ENCODE measurements around the gene UBE2I. TPM values are rescaled to one million over a fixed set of nuclear protein-coding genes. Genes with fewer than 3 reads are reported as not detected.
"Not testable (repeated sequence)": the region's sequence is repeated elsewhere in the genome, so short reads cannot be mapped to it uniquely, and the experiment has no call there.

UBE2I gene
- total RNA-seq, 1 experiment from 2014 or later = 53.7 TPM

DNA sequence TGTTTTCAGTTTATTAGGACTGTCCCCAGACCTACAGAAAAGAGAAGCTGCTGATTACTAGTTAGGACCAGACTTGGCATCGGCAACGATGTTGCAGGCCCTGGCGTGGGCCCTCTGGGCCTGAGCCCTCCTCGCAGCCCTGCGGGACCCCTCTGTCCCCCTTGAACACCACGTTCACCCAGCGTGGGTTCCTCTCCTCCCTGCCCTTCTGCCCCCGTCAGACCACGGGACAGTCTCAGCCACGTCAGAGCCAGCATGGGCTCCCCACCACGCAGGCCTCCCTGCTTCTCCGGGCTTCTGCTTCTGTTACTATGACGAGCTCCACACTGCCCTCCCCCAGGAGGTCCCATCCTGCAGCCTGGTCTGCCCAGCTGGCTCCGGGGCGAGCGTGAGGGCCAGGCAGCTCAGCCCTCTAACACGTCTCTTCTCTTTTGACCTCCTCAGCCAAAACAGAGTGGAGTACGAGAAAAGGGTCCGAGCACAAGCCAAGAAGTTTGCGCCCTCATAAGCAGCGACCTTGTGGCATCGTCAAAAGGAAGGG is 14.9 kb downstream of the UBE2I start:
- no peak for DNase-seq
- no peaks in the 10 kb centered on the region for H3K79me2 ChIP-seq (ENCODE audit: low read length)
- H3K4me1 ChIP-seq (ENCODE audit: low read length) = no peaks in the 10 kb centered on the region
- H3K4me3 ChIP-seq (ENCODE audit: low read length) = no peak overlapping the region
- no peaks in the 10 kb centered on the region for H3K27me3 ChIP-seq (ENCODE audit: low read length)
- H3K9me2 ChIP-seq (replicated peaks; ENCODE audit: insufficient read depth, low read length) = no peaks in the 10 kb centered on the region
- 0 out of 2 replicates have a peak, but pooled peaks cover 5% of the 10 kb centered on the region for H3K36me3 ChIP-seq (ENCODE audit: insufficient read depth, low read length)
- no peak overlapping the region for H2AFZ ChIP-seq (ENCODE audit: low read length)
- no peaks in the 10 kb centered on the region for H4K20me1 ChIP-seq (ENCODE audit: insufficient read depth, low read depth, low read length)
- H3K4me2 ChIP-seq (ENCODE audit: low read depth, low read length, poor library complexity, severe bottlenecking) = no peak overlapping the region
- no peaks in the 10 kb centered on the region for H3K9me3 ChIP-seq (ENCODE audit: low read length)
- H3K9ac ChIP-seq (ENCODE audit: low read length) = no peak overlapping the region
- H3K27ac ChIP-seq (ENCODE audit: low read length) = no peak overlapping the region

DNA sequence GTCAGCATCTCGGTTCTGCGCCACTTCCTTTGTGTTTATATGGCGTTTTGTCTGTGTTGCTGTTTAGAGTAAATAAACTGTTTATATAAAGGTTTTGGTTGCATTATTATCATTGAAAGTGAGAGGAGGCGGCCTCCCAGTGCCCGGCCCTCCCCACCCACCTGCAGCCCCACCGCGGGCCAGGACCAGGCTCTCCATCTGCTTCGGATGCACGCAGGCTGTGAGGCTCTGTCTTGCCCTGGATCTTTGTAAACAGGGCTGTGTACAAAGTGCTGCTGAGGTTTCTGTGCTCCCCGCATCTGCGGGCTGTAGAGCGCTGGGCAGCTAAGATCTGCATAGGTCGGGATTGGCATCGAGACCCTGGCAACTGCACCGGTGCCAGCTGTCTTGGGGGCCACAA is 15.8 kb downstream of the UBE2I start:
- no peaks in the 10 kb centered on the region for H4K20me1 ChIP-seq (ENCODE audit: insufficient read depth, low read depth, low read length)
- H3K9me3 ChIP-seq (ENCODE audit: low read length) = peaks cover 4% of the 10 kb centered on the region
- H2AFZ ChIP-seq (ENCODE audit: low read length) = no peak overlapping the region
- no peak for DNase-seq
- H3K27me3 ChIP-seq (ENCODE audit: low read length) = no peaks in the 10 kb centered on the region
- no peak overlapping the region for H3K4me3 ChIP-seq (ENCODE audit: low read length)
- H3K4me2 ChIP-seq (ENCODE audit: low read depth, low read length, poor library complexity, severe bottlenecking) = no peak overlapping the region
- H3K4me1 ChIP-seq (ENCODE audit: low read length) = no peaks in the 10 kb centered on the region
- H3K9me2 ChIP-seq (replicated peaks; ENCODE audit: insufficient read depth, low read length) = no peaks in the 10 kb centered on the region
- H3K27ac ChIP-seq (ENCODE audit: low read length) = no peak overlapping the region
- H3K9ac ChIP-seq (ENCODE audit: low read length) = no peak overlapping the region
- H3K79me2 ChIP-seq (ENCODE audit: low read length) = no peaks in the 10 kb centered on the region
- 0 out of 2 replicates have a peak, but pooled peaks cover 3% of the 10 kb centered on the region for H3K36me3 ChIP-seq (ENCODE audit: insufficient read depth, low read length)

DNA sequence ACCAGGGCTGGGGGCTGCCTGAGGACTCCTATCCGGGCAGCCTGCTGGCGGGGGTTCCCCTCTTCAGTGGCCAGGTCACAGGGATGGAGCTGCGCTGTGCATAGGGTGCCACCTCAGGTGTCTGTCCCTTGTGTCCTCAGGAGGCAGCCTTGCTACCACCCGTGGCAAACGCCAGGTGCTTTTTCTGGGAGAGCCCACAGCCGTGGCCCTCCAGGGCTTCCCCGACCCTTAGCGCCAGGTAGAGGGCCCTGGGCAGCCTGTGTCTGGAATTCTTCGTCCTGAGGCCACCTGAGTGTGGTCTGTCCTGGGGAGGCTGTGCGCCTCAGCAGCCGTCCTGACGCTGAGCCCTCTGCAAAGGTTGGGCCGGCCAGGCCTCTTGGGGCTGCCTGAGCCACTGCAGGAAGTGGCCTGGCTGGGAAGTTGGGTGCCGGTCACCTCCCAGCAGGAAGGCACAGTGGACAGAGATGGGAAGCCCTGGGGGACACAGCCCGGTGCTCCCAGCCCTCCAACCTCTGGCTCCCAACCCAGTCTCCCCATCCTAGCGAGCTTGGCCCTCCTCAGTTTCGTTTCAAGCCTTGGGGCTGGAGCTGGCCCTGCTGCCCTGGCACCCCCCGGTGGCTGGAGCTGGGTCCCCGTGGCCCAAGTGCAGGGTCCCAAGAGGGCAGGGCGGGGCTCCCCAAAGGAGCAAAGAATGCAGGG is 16.4 kb downstream of the UBE2I start:
- H3K79me2 ChIP-seq (ENCODE audit: low read length) = no peaks in the 10 kb centered on the region
- DNase-seq = no peak
- H3K9me3 ChIP-seq (ENCODE audit: low read length) = peaks cover 6% of the 10 kb centered on the region
- H3K4me3 ChIP-seq (ENCODE audit: low read length) = no peak overlapping the region
- no peak overlapping the region for H3K4me2 ChIP-seq (ENCODE audit: low read depth, low read length, poor library complexity, severe bottlenecking)
- no peak overlapping the region for H2AFZ ChIP-seq (ENCODE audit: low read length)
- no peak overlapping the region for H3K27ac ChIP-seq (ENCODE audit: low read length)
- H3K9me2 ChIP-seq (replicated peaks; ENCODE audit: insufficient read depth, low read length) = no peaks in the 10 kb centered on the region
- no peaks in the 10 kb centered on the region for H3K27me3 ChIP-seq (ENCODE audit: low read length)
- no peak overlapping the region for H3K9ac ChIP-seq (ENCODE audit: low read length)
- no peaks in the 10 kb centered on the region for H3K36me3 ChIP-seq (ENCODE audit: insufficient read depth, low read length)
- H3K4me1 ChIP-seq (ENCODE audit: low read length) = no peaks in the 10 kb centered on the region
- no peaks in the 10 kb centered on the region for H4K20me1 ChIP-seq (ENCODE audit: insufficient read depth, low read depth, low read length)

DNA sequence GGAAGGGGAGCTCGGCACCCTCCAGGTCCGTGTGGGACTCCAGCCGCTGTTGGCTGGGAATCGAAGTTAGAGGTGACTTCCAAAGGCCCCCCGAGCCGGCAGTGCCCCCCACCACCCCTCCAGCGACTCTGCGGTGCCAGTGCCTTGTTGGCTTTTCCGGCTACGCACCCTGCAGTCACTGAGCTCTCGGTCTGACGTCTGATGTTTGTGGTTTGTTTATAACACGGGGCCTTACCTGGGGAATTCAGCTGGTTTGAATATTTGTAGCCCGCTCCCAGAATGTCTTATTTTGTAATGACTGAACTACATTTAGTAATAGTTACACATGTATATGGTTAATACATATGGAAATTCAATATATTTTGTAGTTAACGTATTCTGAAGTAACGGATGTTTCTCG is 17.0 kb downstream of the UBE2I start:
- Histone ChIP-seq H3K27ac (ENCODE audit: low read length) (no peak overlapping the region), H3K9me3 (ENCODE audit: low read length) (peaks cover 6% of the 10 kb centered on the region), H3K9me2 (replicated peaks; ENCODE audit: insufficient read depth, low read length) (no peaks in the 10 kb centered on the region), H3K36me3 (ENCODE audit: insufficient read depth, low read length) (no peaks in the 10 kb centered on the region), H2AFZ (ENCODE audit: low read length) (no peak overlapping the region), H4K20me1 (ENCODE audit: insufficient read depth, low read depth, low read length) (no peaks in the 10 kb centered on the region), H3K9ac (ENCODE audit: low read length) (no peak overlapping the region), H3K27me3 (ENCODE audit: low read length) (no peaks in the 10 kb centered on the region), H3K79me2 (ENCODE audit: low read length) (no peaks in the 10 kb centered on the region), H3K4me1 (ENCODE audit: low read length) (no peaks in the 10 kb centered on the region), H3K4me3 (ENCODE audit: low read length) (no peak overlapping the region), H3K4me2 (ENCODE audit: low read depth, low read length, poor library complexity, severe bottlenecking) (no peak overlapping the region)
- no peak for DNase-seq

DNA sequence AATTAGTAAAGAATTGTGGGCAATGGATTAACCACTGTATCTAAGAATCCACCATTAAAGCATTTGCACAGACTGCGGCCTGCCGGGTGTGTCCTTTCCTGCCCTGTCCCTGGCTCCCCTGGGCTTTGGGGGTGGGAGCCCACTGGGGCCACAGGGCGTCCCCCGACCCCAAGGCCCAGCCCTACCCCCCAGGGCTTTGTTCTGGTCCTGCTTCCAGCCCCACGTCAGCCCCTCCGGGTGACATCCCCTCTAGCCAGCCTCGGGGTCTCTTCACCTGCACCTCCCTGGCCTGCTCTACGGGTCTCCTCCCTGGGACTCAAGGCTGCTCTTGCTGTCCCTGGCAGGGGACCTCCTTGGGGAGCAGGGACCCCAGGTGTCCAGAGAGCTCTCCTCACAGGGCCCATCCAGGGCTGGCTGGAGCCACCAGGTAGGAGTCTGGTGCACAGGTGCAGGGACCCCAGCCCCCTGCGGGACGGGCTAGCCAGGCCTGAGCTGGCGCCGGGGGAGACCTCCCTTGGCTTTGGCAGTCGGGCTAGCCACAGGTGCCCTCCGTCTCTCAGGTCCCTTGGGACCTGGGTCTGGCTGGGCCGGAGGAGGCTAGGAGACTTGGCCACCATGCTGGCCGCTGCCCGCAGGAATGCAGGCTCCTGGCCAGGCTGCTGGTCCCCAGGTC is 17.6 kb downstream of the UBE2I start:
- no peaks in the 10 kb centered on the region for H3K27me3 ChIP-seq (ENCODE audit: low read length)
- no peak overlapping the region for H3K4me3 ChIP-seq (ENCODE audit: low read length)
- peaks cover 3% of the 10 kb centered on the region; the same call in 1 of the 2 replicates for H3K4me1 ChIP-seq (ENCODE audit: low read length)
- peaks cover 6% of the 10 kb centered on the region for H3K9me3 ChIP-seq (ENCODE audit: low read length)
- no peaks in the 10 kb centered on the region for H4K20me1 ChIP-seq (ENCODE audit: insufficient read depth, low read depth, low read length)
- no peaks in the 10 kb centered on the region for H3K9me2 ChIP-seq (replicated peaks; ENCODE audit: insufficient read depth, low read length)
- no peak overlapping the region for H2AFZ ChIP-seq (ENCODE audit: low read length)
- H3K9ac ChIP-seq (ENCODE audit: low read length) = no peak overlapping the region
- no peak for DNase-seq
- H3K27ac ChIP-seq (ENCODE audit: low read length) = no peak overlapping the region
- H3K36me3 ChIP-seq (ENCODE audit: insufficient read depth, low read length) = no peaks in the 10 kb centered on the region
- no peaks in the 10 kb centered on the region for H3K79me2 ChIP-seq (ENCODE audit: low read length)
- no peak overlapping the region for H3K4me2 ChIP-seq (ENCODE audit: low read depth, low read length, poor library complexity, severe bottlenecking)

DNA sequence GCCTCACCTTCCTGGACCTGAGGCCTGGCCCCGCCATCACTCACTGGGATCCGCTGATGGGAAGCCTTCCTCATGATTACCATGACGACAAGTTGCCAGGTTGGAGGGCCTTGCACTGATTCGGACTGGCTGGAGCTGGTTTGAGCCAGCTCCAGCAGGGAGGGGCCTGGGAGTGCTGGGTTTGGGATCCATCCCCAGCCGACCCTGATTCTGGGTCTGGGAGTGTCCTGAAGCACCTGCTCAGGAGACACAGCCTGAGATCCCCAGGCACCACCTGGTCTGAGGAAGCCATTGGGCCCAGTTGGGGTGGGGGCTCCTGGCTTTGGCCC is 18.1 kb downstream of the UBE2I start:
- Histone ChIP-seq H3K9me2 (replicated peaks; ENCODE audit: insufficient read depth, low read length) (no peaks in the 10 kb centered on the region), H3K9ac (ENCODE audit: low read length) (no peak overlapping the region), H3K27me3 (ENCODE audit: low read length) (no peaks in the 10 kb centered on the region), H4K20me1 (ENCODE audit: insufficient read depth, low read depth, low read length) (no peaks in the 10 kb centered on the region), H2AFZ (ENCODE audit: low read length) (no peak overlapping the region), H3K4me2 (ENCODE audit: low read depth, low read length, poor library complexity, severe bottlenecking) (no peak overlapping the region), H3K36me3 (ENCODE audit: insufficient read depth, low read length) (no peaks in the 10 kb centered on the region), H3K79me2 (ENCODE audit: low read length) (no peaks in the 10 kb centered on the region), H3K9me3 (ENCODE audit: low read length) (peaks cover 6% of the 10 kb centered on the region), H3K4me1 (ENCODE audit: low read length) (peaks cover 3% of the 10 kb centered on the region; the same call in 1 of the 2 replicates), H3K27ac (ENCODE audit: low read length) (no peak overlapping the region), H3K4me3 (ENCODE audit: low read length) (no peak overlapping the region)
- DNase-seq = no peak

DNA sequence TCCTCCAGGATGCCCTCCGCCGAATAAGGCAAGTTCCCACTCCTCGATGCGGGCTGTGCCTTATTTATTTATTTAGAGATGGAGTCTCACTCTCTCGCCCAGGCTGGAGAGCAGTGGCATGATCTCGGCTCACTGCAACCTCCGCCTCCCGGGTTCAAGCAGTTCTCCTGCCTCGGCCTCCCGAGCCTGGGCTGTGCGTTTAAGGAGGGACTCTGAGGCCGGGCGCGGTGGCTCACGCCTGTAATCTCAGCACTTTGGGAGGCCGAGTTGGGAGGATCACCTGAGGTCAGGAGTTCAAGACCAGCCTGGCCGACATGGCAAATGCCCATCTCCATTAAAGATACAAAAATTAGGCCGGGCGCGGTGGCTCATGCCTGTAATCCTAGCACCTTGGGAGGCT is 18.7 kb downstream of the UBE2I start:
- not testable (repeated sequence) for H3K4me1 ChIP-seq (ENCODE audit: low read length); H3K9me3 ChIP-seq (ENCODE audit: low read length); H3K79me2 ChIP-seq (ENCODE audit: low read length); H2AFZ ChIP-seq (ENCODE audit: low read length); H3K36me3 ChIP-seq (ENCODE audit: insufficient read depth, low read length); H3K27me3 ChIP-seq (ENCODE audit: low read length); H3K9me2 ChIP-seq (replicated peaks; ENCODE audit: insufficient read depth, low read length); DNase-seq; H3K9ac ChIP-seq (ENCODE audit: low read length); H4K20me1 ChIP-seq (ENCODE audit: insufficient read depth, low read depth, low read length); H3K27ac ChIP-seq (ENCODE audit: low read length); H3K4me2 ChIP-seq (ENCODE audit: low read depth, low read length, poor library complexity, severe bottlenecking); H3K4me3 ChIP-seq (ENCODE audit: low read length)

DNA sequence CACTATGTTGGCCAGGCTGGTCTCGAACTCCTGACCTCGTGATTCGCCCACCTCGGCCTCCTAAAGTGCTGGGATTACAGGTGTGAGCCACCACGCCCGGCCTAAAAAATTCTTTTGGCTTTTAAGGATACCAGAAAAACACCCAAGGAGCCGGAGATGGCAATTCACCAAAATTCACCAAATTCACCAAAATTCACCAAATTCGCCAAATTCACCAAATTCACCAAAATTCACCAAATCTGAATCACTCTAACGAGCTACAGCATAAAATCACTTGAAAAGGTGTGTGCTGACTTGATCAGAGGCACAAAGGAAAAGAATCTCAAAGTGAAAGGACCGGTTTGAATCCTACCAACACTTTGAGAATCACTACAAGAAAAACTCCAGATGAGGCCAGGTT is 19.5 kb downstream of the UBE2I start:
- not testable (repeated sequence) for H3K4me1 ChIP-seq (ENCODE audit: low read length); H3K79me2 ChIP-seq (ENCODE audit: low read length)

More for the DNA sequence above, 19.5 kb downstream of the UBE2I start:
- not testable (repeated sequence) for H3K27ac ChIP-seq (ENCODE audit: low read length); H3K4me2 ChIP-seq (ENCODE audit: low read depth, low read length, poor library complexity, severe bottlenecking); H3K4me3 ChIP-seq (ENCODE audit: low read length); H3K9me2 ChIP-seq (replicated peaks; ENCODE audit: insufficient read depth, low read length); H3K9me3 ChIP-seq (ENCODE audit: low read length); H3K9ac ChIP-seq (ENCODE audit: low read length); H3K36me3 ChIP-seq (ENCODE audit: insufficient read depth, low read length); H3K27me3 ChIP-seq (ENCODE audit: low read length); DNase-seq; H4K20me1 ChIP-seq (ENCODE audit: insufficient read depth, low read depth, low read length); H2AFZ ChIP-seq (ENCODE audit: low read length)
